HEK293T (cell line): ENCODE data around the gene CLSTN1.

Experiments used
- BHLHE40 ChIP-seq: fragments of 450-650 bp; IDR thresholded peaks from 2 replicates; pipeline ENCODE4 v1.6.1; 2016; ENCODE audit warnings: mild to moderate bottlenecking, moderate library complexity, borderline replicate concordance
- CTBP1 ChIP-seq: fragments of 450-650 bp; IDR thresholded peaks from 2 replicates; pipeline ENCODE4 v1.6.1; 2016; ENCODE audit warnings: borderline replicate concordance
- ELF4 ChIP-seq: fragments of 450-650 bp; IDR thresholded peaks from 2 replicates; pipeline ENCODE4 v1.6.1; 2017; ENCODE audit warnings: antibody characterized with exemption
- FOXA1 ChIP-seq: fragments of 450-650 bp; IDR thresholded peaks from 2 replicates; pipeline ENCODE4 v1.6.1; 2016; ENCODE audit warnings: mild to moderate bottlenecking
- FOXK2 ChIP-seq: fragments of 450-650 bp; IDR thresholded peaks from 2 replicates; pipeline ENCODE4 v1.6.1; 2016; ENCODE audit warnings: mild to moderate bottlenecking
- FOXM1 ChIP-seq: fragments of 450-650 bp; IDR thresholded peaks from 2 replicates; pipeline ENCODE4 v1.6.1; 2017; ENCODE audit warnings: mild to moderate bottlenecking, borderline replicate concordance
- HDGF ChIP-seq: fragments of 450-650 bp; IDR thresholded peaks from 2 replicates; pipeline ENCODE4 v1.6.1; 2017; ENCODE audit warnings: antibody characterized with exemption, borderline replicate concordance
- L3MBTL2 ChIP-seq: fragments of 450-650 bp; conservative IDR thresholded peaks from 2 replicates; pipeline ENCODE4 v1.6.1; 2016; ENCODE audit warnings: mild to moderate bottlenecking
- LEF1 ChIP-seq: fragments of 450-650 bp; IDR thresholded peaks from 2 replicates; pipeline ENCODE4 v1.6.1; 2017; ENCODE audit warnings: mild to moderate bottlenecking, borderline replicate concordance
- PKNOX1 ChIP-seq: fragments of 450-650 bp; IDR thresholded peaks from 2 replicates; pipeline ENCODE4 v1.6.1; 2016
- SP1 ChIP-seq: fragments of 450-650 bp; IDR thresholded peaks from 2 replicates; pipeline ENCODE4 v1.6.1; 2017
- SUZ12 ChIP-seq: fragments of 450-650 bp; IDR thresholded peaks from 2 replicates; pipeline ENCODE4 v1.6.1; 2016; ENCODE audit warnings: mild to moderate bottlenecking
- TARDBP ChIP-seq: fragments of 450-650 bp; IDR thresholded peaks from 2 replicates; pipeline ENCODE4 v1.6.1; 2016
- ZNF384 ChIP-seq: fragments of 450-650 bp; IDR thresholded peaks from 2 replicates; pipeline ENCODE4 v1.6.1; 2016

GRCh38 chr1:9759939-9760338 lies 63.8 kb downstream of the CLSTN1 start:
- no peak for TF ChIP-seq HDGF
- no peak for TF ChIP-seq FOXM1
- TF ChIP-seq BHLHE40, result no peak
- TF ChIP-seq ELF4, result no peak
- TF ChIP-seq SUZ12, result no peak
- no peak for TF ChIP-seq FOXA1
- TF ChIP-seq FOXK2, result no peak
- TF ChIP-seq ZNF384, result no peak
- TF ChIP-seq TARDBP, result no peak
- no peak for TF ChIP-seq LEF1
- TF ChIP-seq L3MBTL2, result no peak
- TF ChIP-seq PKNOX1, result no peak
- no peak for TF ChIP-seq SP1
- no peak for TF ChIP-seq CTBP1
